Endodermal cell (in vitro differentiated cells): Measurements from ENCODE around the gene NKG7. TPM values are rescaled to one million over a fixed set of nuclear protein-coding genes. Genes with fewer than 3 reads are reported as not detected.
A peak's percentile ranks its signal among the peaks of the same experiment; 100 is the strongest.

ENCODE experiments used
- DNase-seq: peaks from one replicate; pipeline ENCODE4 v3.0.0-alpha.2; 2017
- H3K27ac ChIP-seq: 2 replicates; pipeline ENCODE4 v1.5.1; 2013; ENCODE audit warnings: mild to moderate bottlenecking, low read depth, low read length, moderate library complexity
- H3K27me3 ChIP-seq: 2 replicates; pipeline ENCODE4 v1.6.1; 2013; ENCODE audit warnings: mild to moderate bottlenecking, low read length, moderate library complexity; ENCODE audit not compliant: insufficient read depth, control insufficient read depth, poor library complexity, severe bottlenecking
- H3K36me3 ChIP-seq: 2 replicates; pipeline ENCODE4 v1.7.0; 2013; ENCODE audit warnings: mild to moderate bottlenecking, low read length, moderate library complexity; ENCODE audit not compliant: control insufficient read depth, insufficient read depth
- H3K4me1 ChIP-seq: one replicate; pipeline ENCODE4 v1.7.0; 2013; ENCODE audit warnings: low read length; ENCODE audit not compliant: control insufficient read depth, insufficient read depth
- H3K4me3 ChIP-seq: 2 replicates; pipeline ENCODE4 v1.5.1; 2013; ENCODE audit warnings: mild to moderate bottlenecking, low read length, moderate library complexity
- H3K9ac ChIP-seq: 2 replicates; pipeline ENCODE4 v1.6.1; 2013; ENCODE audit warnings: mild to moderate bottlenecking, low read length, moderate library complexity; ENCODE audit not compliant: poor library complexity, severe bottlenecking; ENCODE audit errors: extremely low read depth
- H3K9me3 ChIP-seq: 2 replicates; pipeline ENCODE4 v1.6.1; 2013; ENCODE audit warnings: mild to moderate bottlenecking, low read length, moderate library complexity; ENCODE audit not compliant: control insufficient read depth
- H3K27ac Mint-ChIP-seq: 2 replicates; pipeline ENCODE4 v1.8.0; 2020; ENCODE audit warnings: mixed read lengths
- H3K27me3 Mint-ChIP-seq: 2 replicates; pipeline ENCODE4 v1.8.0; 2021; ENCODE audit warnings: mild to moderate bottlenecking, mixed read lengths; ENCODE audit not compliant: insufficient read depth
- H3K36me3 Mint-ChIP-seq: 2 replicates; pipeline ENCODE4 v1.8.0; 2020; ENCODE audit warnings: low read depth, mixed read lengths
- H3K4me1 Mint-ChIP-seq: 2 replicates; pipeline ENCODE4 v1.8.0; 2020; ENCODE audit warnings: mixed read lengths
- H3K4me3 Mint-ChIP-seq: 2 replicates; pipeline ENCODE4 v1.8.0; 2020; ENCODE audit warnings: mild to moderate bottlenecking, moderate library complexity, mixed read lengths
- H3K9me3 Mint-ChIP-seq: 2 replicates; pipeline ENCODE4 v1.8.0; 2020; ENCODE audit warnings: mild to moderate bottlenecking, mixed read lengths
- WGBS, 2 experiments: methylation state at CpG; one replicate each; pipeline versions ENCODE4 v1.1.5 to v1.1.7; 2013; ENCODE audit warnings: missing lambda C conversion rate in 2 of 2, mixed read lengths in 1 of 2; ENCODE audit not compliant: insufficient coverage in 1 of 2, insufficient read length in 1 of 2; 5-methylcytosine and 5-hydroxymethylcytosine counted together
- total RNA-seq, 2 donors: library from RNA; stranded (reverse); fragmentation: NEBNext Ultra II Directional in 1 of 2; extraction: Animal tissue kit (Norgen Biotek cat#: 25700) in 1 of 2; gene quantifications; 2 replicates in 1 of 2; 3 replicates in 1 of 2; pipeline ENCODE4 v1.2.1, GENCODE V29; 2021
- TF ChIP-seq, protein P1 (sequence below): fragments of 200-600 bp; sonication (generic); conservative IDR thresholded peaks from 2 replicates; pipeline ENCODE4 v1.5.0; 2021; ENCODE audit warnings: antibody characterized with exemption, mild to moderate bottlenecking

Gene NKG7
- total RNA-seq, 2 donors from 2014 or later, result not detected

DNA sequence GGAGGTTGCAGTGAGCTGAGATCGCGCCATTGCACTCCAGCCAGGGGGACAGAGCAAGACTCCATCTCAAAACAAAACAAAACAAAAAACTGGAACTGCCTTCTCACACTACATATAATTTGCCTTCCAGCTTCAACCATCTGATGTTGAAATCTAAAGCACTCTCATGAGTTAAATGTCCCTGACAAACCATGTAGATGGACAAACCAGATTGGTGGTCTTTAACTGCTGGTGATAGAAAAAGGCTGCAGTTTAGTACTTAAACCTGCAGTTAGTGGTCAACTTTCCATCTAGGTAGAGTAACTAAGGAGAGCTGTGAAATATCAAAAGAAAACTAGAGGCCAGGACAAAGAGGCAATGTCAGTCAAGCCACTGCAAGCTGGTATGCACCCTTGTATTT, 23.7 kb upstream of the NKG7 start:
- no peak for DNase-seq
- peaks cover 3% of the 10 kb centered on the region for H3K36me3 Mint-ChIP-seq
- no peak overlapping the region for H3K9ac ChIP-seq
- peaks cover 15% of the 10 kb centered on the region for H3K9me3 Mint-ChIP-seq
- peaks cover 2% of the 10 kb centered on the region for H3K4me1 ChIP-seq
- TF ChIP-seq, protein P1, sequence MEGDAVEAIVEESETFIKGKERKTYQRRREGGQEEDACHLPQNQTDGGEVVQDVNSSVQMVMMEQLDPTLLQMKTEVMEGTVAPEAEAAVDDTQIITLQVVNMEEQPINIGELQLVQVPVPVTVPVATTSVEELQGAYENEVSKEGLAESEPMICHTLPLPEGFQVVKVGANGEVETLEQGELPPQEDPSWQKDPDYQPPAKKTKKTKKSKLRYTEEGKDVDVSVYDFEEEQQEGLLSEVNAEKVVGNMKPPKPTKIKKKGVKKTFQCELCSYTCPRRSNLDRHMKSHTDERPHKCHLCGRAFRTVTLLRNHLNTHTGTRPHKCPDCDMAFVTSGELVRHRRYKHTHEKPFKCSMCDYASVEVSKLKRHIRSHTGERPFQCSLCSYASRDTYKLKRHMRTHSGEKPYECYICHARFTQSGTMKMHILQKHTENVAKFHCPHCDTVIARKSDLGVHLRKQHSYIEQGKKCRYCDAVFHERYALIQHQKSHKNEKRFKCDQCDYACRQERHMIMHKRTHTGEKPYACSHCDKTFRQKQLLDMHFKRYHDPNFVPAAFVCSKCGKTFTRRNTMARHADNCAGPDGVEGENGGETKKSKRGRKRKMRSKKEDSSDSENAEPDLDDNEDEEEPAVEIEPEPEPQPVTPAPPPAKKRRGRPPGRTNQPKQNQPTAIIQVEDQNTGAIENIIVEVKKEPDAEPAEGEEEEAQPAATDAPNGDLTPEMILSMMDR, result no peak
- H3K27me3 ChIP-seq, result no peaks in the 10 kb centered on the region
- no peak overlapping the region for H3K4me3 Mint-ChIP-seq
- peaks cover 5% of the 10 kb centered on the region for H3K4me1 Mint-ChIP-seq
- H3K27me3 Mint-ChIP-seq, result no peaks in the 10 kb centered on the region
- peaks cover 3% of the 10 kb centered on the region for H3K9me3 ChIP-seq
- H3K36me3 ChIP-seq, result no peaks in the 10 kb centered on the region
- H3K27ac ChIP-seq, result no peak overlapping the region
- H3K27ac Mint-ChIP-seq, result no peak overlapping the region
- 92% methylated on average over 2 of the region's 2 CpGs; no CpG with 5 or more reads in 1 of the 2 experiments for WGBS, 2 experiments
- no peak overlapping the region for H3K4me3 ChIP-seq

DNA sequence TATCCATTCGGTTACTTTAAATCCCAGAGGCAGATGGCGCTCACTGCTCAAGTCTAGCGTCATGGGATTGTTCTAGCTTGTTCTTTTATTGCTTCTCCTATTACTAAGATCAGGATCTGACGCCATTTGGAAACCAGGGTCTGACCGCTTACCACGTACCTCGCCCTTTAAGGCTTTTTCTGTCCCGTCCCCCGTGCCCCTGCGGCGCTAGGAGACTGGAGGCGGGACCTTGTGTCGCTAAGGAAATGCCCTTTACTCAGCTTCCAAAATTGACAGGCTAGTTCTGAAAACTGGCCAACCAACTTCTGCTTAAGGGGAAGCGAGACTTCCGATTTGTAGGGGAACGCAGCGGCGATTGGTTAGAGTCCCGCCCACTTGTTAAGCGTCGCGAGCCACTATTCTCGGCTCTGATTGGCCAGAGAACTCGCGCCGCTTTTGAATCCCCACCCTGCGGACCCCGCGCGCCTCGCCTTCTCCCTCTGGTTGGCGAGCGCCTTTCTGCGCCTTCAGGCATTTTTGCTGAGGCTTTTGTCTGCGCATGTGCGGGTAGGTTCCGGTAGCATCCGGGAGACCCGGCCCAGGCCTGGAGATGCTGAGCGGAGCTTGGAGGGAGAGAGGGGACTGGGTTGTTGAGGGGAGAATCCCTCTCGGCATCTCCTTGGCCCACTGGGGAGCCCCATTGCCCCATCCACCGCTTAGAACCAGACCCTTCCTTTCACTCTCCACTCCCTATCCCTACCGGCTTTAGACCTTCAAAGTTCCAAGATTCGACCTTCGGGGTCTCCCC, 21.8 kb upstream of the NKG7 start:
- Histone ChIP-seq H3K4me1 (peaks cover 2% of the 10 kb centered on the region), H3K9me3 (no peaks in the 10 kb centered on the region), H3K27ac (peak overlapping the region; percentile 32), H3K27me3 (no peaks in the 10 kb centered on the region), H3K36me3 (no peaks in the 10 kb centered on the region), H3K4me3 (peak overlapping the region; percentile 86), H3K9ac (peak overlapping the region; percentile 57)
- Mint-ChIP-seq H3K27ac (peak overlapping the region; percentile 95), H3K9me3 (peaks cover 8% of the 10 kb centered on the region), H3K27me3 (no peaks in the 10 kb centered on the region), H3K36me3 (peaks cover 3% of the 10 kb centered on the region), H3K4me3 (peak overlapping the region; percentile 77), H3K4me1 (peaks cover 5% of the 10 kb centered on the region)
- WGBS, 2 experiments, result 1% methylated on average over 25 to 45 of the region's 45 CpGs
- TF ChIP-seq, protein P1, result no peak
- peak; percentile 99 for DNase-seq

DNA sequence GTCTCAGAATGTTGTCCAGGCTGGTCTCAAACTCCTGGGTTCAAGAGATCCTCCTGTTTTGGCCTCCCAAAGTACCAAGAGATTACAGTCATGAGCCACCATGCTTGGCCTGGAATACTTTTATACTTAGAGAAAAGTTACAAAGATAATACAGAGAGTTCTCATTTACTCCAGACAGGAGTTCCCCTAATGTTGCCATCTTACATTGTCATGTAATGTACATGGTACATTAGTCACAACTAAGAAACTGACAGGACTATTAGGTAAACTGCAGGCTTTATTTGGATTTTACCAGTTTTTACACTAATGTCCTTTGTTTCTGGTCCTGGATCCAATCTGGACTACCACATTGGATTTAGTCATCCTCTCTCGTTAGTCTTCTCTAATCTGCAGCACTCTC, 20.2 kb upstream of the NKG7 start:
- H3K4me3 ChIP-seq, result no peak overlapping the region
- Mint-ChIP-seq H3K4me3 (no peak overlapping the region), H3K27me3 (no peaks in the 10 kb centered on the region), H3K9me3 (peaks cover 8% of the 10 kb centered on the region), H3K36me3 (peaks cover 3% of the 10 kb centered on the region), H3K4me1 (peaks cover 5% of the 10 kb centered on the region), H3K27ac (no peak overlapping the region)
- no peaks in the 10 kb centered on the region for H3K36me3 ChIP-seq
- no peak for DNase-seq
- H3K27ac ChIP-seq, result no peak overlapping the region
- TF ChIP-seq, protein P1, result no peak
- H3K4me1 ChIP-seq, result peaks cover 2% of the 10 kb centered on the region
- WGBS, 2 experiments, result 80% methylated on average over 1 of the region's 1 CpG; no CpG with 5 or more reads in 1 of the 2 experiments
- no peak overlapping the region for H3K9ac ChIP-seq
- H3K27me3 ChIP-seq, result no peaks in the 10 kb centered on the region
- H3K9me3 ChIP-seq, result no peaks in the 10 kb centered on the region
